HCT116 (cell line): Measurements from ENCODE around the gene ALMS1. TPM values are rescaled to one million over a fixed set of nuclear protein-coding genes. Genes with fewer than 3 reads are reported as not detected.

Experiments
- ATAC-seq: fragments of 200-7000 bp; cut with Tn5 transposase; 2 replicates; pipeline ENCODE4 v1.9.1; 2020; ENCODE audit warnings: mild to moderate bottlenecking, moderate library complexity
- BruUV-seq: library from RNA; stranded (reverse); fragments of 400-500 nt; replicated peaks from 2 replicates; lab custom pipeline; 2021; lab: Mats Ljungman, UMichigan
- CTCF ChIA-PET: fragments of 300-600 bp; sonication (Branson Sonifier 250); formaldehyde crosslinking; loops from one replicate; lab custom pipeline; 2021; ENCODE audit warnings: antibody characterized with exemption; lab: Charles Lee
- POLR2A ChIA-PET: fragments of 300-600, 350-600 bp; sonication (Branson Sonifier 250); formaldehyde crosslinking; loops from one replicate; lab custom pipeline; 2021; ENCODE audit warnings: antibody characterized with exemption; lab: Charles Lee
- RAD21 ChIA-PET, 2 experiments: fragments of 300-600 bp; sonication (Branson Sonifier 250); formaldehyde crosslinking; loops; one replicate each; lab custom pipeline; 2023; ENCODE audit warnings: low total read pairs in 2 of 2; ENCODE audit not compliant: uncharacterized antibody in 2 of 2, unreplicated experiment in 2 of 2, low non-redundant PET in 1 of 2; lab: Charles Lee
- DNase-seq: peaks from one replicate; pipeline ENCODE4 v3.0.0-alpha.2; 2010; ENCODE audit warnings: low read depth, low spot score
- H2AFZ ChIP-seq: fragments of 200-600 bp; shearing (Covaris generic), sonication (generic); 2 replicates; pipeline ENCODE4 v1.6.1; 2017; ENCODE audit warnings: low read depth, mixed run types, mixed read lengths, antibody characterized with exemption, low read length; ENCODE audit not compliant: poor library complexity, severe bottlenecking
- H3K27ac ChIP-seq: 2 replicates; pipeline ENCODE4 v1.5.1; 2012; ENCODE audit warnings: low read depth, low read length
- H3K27me3 ChIP-seq: fragments of 200-600 bp; sonication (generic); 2 replicates; pipeline ENCODE4 v1.6.1; 2016; ENCODE audit warnings: mixed run types, low read length, mixed read lengths; ENCODE audit not compliant: insufficient read depth
- H3K36me3 ChIP-seq, 2 experiments: fragments of 200-500 bp in 1 of 2; fragments of 200-600 bp in 1 of 2; sonication (Bioruptor generic) in 1 of 2; sonication (generic) in 1 of 2; 2 replicates each; pipeline versions ENCODE4 v1.5.1 to v1.6.1; 2014 to 2016; ENCODE audit warnings: low read length in 2 of 2, inconsistent platforms in 1 of 2, mixed read lengths in 1 of 2, mixed run types in 1 of 2; ENCODE audit not compliant: insufficient read depth in 2 of 2, control insufficient read depth in 1 of 2
- H3K4me1 ChIP-seq, 2 experiments: fragments of 200-600 bp in 1 of 2; sonication (generic) in 1 of 2; 2 replicates each; pipeline versions ENCODE4 v1.5.1 to v1.6.1; 2012 to 2017; ENCODE audit warnings: low read length in 2 of 2, inconsistent platforms in 1 of 2, mild to moderate bottlenecking in 1 of 2, mixed read lengths in 1 of 2, mixed run types in 1 of 2, moderate library complexity in 1 of 2; ENCODE audit not compliant: insufficient read depth in 2 of 2, control insufficient read depth in 1 of 2
- H3K4me2 ChIP-seq: fragments of 200-600 bp; sonication (generic); 2 replicates; pipeline ENCODE4 v1.6.1; 2017; ENCODE audit warnings: mixed run types, low read length, mixed read lengths
- H3K4me3 ChIP-seq, 2 experiments: fragments of 200-600 bp in 1 of 2; sonication (generic) in 1 of 2; replicated peaks in 1 of 2; 2 replicates each; pipeline ENCODE4 v1.5.1; 2011 to 2016; ENCODE audit warnings: low read length in 2 of 2, control low read depth in 1 of 2, low read depth in 1 of 2, mild to moderate bottlenecking in 1 of 2, mixed read lengths in 1 of 2, mixed run types in 1 of 2
- H3K79me2 ChIP-seq: fragments of 200-600 bp; sonication (generic); 2 replicates; pipeline ENCODE4 v1.6.1; 2017; ENCODE audit warnings: mild to moderate bottlenecking, mixed run types, low read length, moderate library complexity, mixed read lengths; ENCODE audit not compliant: insufficient read depth
- H3K9ac ChIP-seq: fragments of 200-600 bp; sonication (generic); 2 replicates; pipeline ENCODE4 v1.6.1; 2016; ENCODE audit warnings: low read length, mixed read lengths
- H3K9me2 ChIP-seq: fragments of 200-600 bp; sonication (generic), shearing (Covaris generic); 2 replicates; pipeline ENCODE4 v1.6.1; 2017; ENCODE audit warnings: mixed run types, mild to moderate bottlenecking, moderate library complexity; ENCODE audit not compliant: insufficient read depth
- H3K9me3 ChIP-seq, 2 experiments: fragments of 200-500 bp in 1 of 2; fragments of 200-600 bp in 1 of 2; sonication (Bioruptor generic) in 1 of 2; sonication (generic) in 1 of 2; 2 replicates each; pipeline ENCODE4 v1.6.1; 2014 to 2017; ENCODE audit warnings: low read length in 2 of 2, mixed read lengths in 2 of 2, inconsistent platforms in 1 of 2, low read depth in 1 of 2, mild to moderate bottlenecking in 1 of 2, mixed run types in 1 of 2, moderate library complexity in 1 of 2; ENCODE audit not compliant: control insufficient read depth in 1 of 2, insufficient read depth in 1 of 2
- H4K20me1 ChIP-seq: fragments of 200-600 bp; sonication (generic), shearing (Covaris generic); 2 replicates; pipeline ENCODE4 v1.6.1; 2017; ENCODE audit warnings: mixed run types, mild to moderate bottlenecking, moderate library complexity; ENCODE audit not compliant: insufficient read depth
- ELF1 ChIP-seq: IDR thresholded peaks from 2 replicates; pipeline ENCODE4 v1.6.1; 2012; ENCODE audit warnings: low read depth, borderline replicate concordance
- EZH2phosphoT487 ChIP-seq: fragments of 200-600 bp; IDR thresholded peaks from 2 replicates; pipeline ENCODE4 v1.6.1; 2018; ENCODE audit warnings: antibody characterized with exemption, borderline replicate concordance
- POLR2A ChIP-seq: IDR thresholded peaks from 2 replicates; pipeline ENCODE4 v1.7.0; 2011; ENCODE audit warnings: borderline replicate concordance; ENCODE audit not compliant: insufficient read depth, insufficient read length; ENCODE audit errors: extremely low read depth
- RAD21 ChIP-seq: IDR thresholded peaks from 2 replicates; pipeline ENCODE4 v1.6.1; 2012; ENCODE audit warnings: low read depth, mild to moderate bottlenecking
- SIN3A ChIP-seq: IDR thresholded peaks from 2 replicates; pipeline ENCODE4 v1.6.1; 2012; ENCODE audit warnings: low read depth
- SRF ChIP-seq: IDR thresholded peaks from 2 replicates; pipeline ENCODE4 v1.6.1; 2012; ENCODE audit warnings: low read depth
- TCF7L2 ChIP-seq: IDR thresholded peaks from 2 replicates; pipeline ENCODE4 v1.7.0; 2011; ENCODE audit warnings: borderline replicate concordance, inconsistent platforms; ENCODE audit not compliant: insufficient read depth, insufficient read length; ENCODE audit errors: extremely low read depth
- ZNF274 ChIP-seq: fragments of 200-500 bp; sonication (Bioruptor generic); IDR thresholded peaks from 2 replicates; pipeline ENCODE4 v1.6.1; 2014; ENCODE audit warnings: mild to moderate bottlenecking, low read depth, low read length, inconsistent platforms
- intact Hi-C: fragments of 100-400 bp; cut with micrococcal nuclease; formaldehyde crosslinking; loops from 2 replicates; pipeline ENCODE4 v1.10.0; 2022
- total RNA-seq: library from RNA; stranded (reverse); gene quantifications from one replicate; pipeline ENCODE4 v1.2.1, GENCODE V29; 2021; ENCODE audit not compliant: unreplicated experiment
- TF ChIP-seq, protein P1 (sequence below): IDR thresholded peaks from 2 replicates; pipeline ENCODE4 v1.6.1; 2012; ENCODE audit warnings: low read depth
- TF ChIP-seq, protein P2 (sequence below): IDR thresholded peaks from 2 replicates; pipeline ENCODE4 v1.6.1; 2012
- TF ChIP-seq, protein P3 (sequence below): IDR thresholded peaks from 2 replicates; pipeline ENCODE4 v1.6.1; 2011; ENCODE audit warnings: mild to moderate bottlenecking, low read length, moderate library complexity; ENCODE audit not compliant: insufficient replicate concordance; ENCODE audit errors: extremely low read depth

The ALMS1 gene
- total RNA-seq, 1 experiment from 2014 or later = 20.5 TPM

DNA sequence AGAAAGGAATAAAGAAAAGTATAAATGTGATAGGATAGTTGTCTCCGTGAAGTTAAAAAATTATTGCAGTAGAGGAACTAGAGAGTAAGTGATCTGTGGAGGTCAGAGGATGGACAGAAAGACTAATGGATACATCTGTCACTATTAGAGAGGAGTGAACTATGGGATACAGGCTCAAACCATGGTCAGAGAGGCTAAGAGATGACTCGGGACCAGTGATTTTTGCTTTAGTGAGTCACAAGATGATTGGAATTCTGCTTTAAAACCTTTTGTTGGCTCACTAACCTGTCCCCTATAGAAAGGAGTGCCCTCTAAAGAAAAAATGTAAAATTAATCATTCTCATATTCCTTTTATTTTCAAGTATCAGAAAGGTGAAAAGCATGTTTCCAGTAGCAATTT lies 30.3 kb downstream of the ALMS1 start (continued):
- no peak for TF ChIP-seq TCF7L2
- TF ChIP-seq RAD21 = no peak
- TF ChIP-seq, all 23 proteins: peak for 0

DNA sequence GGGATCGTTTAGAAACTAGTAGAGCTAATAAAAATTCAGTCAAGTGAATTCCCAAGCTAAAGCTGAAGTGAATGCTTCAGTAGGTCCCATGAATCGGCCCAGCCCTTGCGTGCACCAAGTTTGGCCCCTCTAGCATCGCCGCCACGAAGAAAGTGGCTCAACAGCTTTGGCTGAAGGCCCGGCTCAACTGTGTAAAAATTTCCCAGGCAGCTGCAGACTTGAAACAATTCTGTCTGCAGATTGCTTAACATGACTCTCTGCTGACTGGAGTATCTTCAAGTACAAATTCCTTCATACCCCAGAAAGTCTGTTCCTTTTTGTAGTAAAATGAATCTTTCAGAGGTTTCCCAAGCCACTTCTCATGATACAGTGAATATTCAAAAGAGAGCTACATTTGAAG lies 32.7 kb downstream of the ALMS1 start:
- no peak overlapping the region for H3K4me3 ChIP-seq
- ATAC-seq = no peak
- no peak for TF ChIP-seq ZNF274
- no peak for TF ChIP-seq SIN3A
- TF ChIP-seq, all 23 proteins: peak for 0
- H3K79me2 ChIP-seq = no peaks in the 10 kb centered on the region
- RAD21 ChIA-PET = no interaction called here
- CTCF ChIA-PET = no interaction called here
- POLR2A ChIA-PET = no interaction called here
- H3K4me2 ChIP-seq = no peak overlapping the region
- H3K27me3 ChIP-seq = no peaks in the 10 kb centered on the region
- H3K9ac ChIP-seq = no peak overlapping the region
- no TSS peak for BruUV-seq
- H3K4me1 ChIP-seq = no peaks in the 10 kb centered on the region
- no peaks in the 10 kb centered on the region for H3K36me3 ChIP-seq
- H3K27ac ChIP-seq = no peak overlapping the region
- no peak overlapping the region for H2AFZ ChIP-seq
- H3K9me3 ChIP-seq = no peaks in the 10 kb centered on the region
- no peaks in the 10 kb centered on the region for H3K9me2 ChIP-seq
- intact Hi-C loops = no loop called here
- no peak for DNase-seq
- H4K20me1 ChIP-seq = no peaks in the 10 kb centered on the region

DNA sequence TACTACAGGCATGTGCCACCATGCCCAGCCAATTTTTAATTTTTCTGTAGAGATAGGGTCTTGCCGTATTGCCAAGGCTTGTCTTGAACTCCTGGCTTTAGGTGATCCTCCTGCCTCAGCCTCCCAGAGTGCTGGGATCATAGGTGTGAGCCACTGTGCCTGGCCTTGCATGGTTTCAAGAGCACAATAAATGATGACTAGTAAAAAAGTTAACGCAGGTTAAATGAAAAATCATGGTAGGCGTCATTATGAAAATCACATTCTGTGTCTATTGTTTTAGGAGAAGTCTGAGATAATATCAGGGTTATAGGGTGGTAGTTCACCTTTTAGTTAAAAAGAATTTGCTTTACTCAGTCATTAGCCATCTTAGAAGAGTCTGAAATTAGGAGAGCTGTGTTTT lies 38.3 kb downstream of the ALMS1 start:
- no peaks in the 10 kb centered on the region for H3K9me2 ChIP-seq
- no peak overlapping the region for H3K4me3 ChIP-seq
- no TSS peak for BruUV-seq
- DNase-seq = no peak
- H2AFZ ChIP-seq = no peak overlapping the region
- ChIA-PET POLR2A (no interaction called here), RAD21 (no interaction called here), CTCF (no interaction called here)
- ATAC-seq = no peak
- no peaks in the 10 kb centered on the region for H4K20me1 ChIP-seq
- no peak for TF ChIP-seq POLR2A
- TF ChIP-seq SIN3A = no peak
- TF ChIP-seq, protein P1, sequence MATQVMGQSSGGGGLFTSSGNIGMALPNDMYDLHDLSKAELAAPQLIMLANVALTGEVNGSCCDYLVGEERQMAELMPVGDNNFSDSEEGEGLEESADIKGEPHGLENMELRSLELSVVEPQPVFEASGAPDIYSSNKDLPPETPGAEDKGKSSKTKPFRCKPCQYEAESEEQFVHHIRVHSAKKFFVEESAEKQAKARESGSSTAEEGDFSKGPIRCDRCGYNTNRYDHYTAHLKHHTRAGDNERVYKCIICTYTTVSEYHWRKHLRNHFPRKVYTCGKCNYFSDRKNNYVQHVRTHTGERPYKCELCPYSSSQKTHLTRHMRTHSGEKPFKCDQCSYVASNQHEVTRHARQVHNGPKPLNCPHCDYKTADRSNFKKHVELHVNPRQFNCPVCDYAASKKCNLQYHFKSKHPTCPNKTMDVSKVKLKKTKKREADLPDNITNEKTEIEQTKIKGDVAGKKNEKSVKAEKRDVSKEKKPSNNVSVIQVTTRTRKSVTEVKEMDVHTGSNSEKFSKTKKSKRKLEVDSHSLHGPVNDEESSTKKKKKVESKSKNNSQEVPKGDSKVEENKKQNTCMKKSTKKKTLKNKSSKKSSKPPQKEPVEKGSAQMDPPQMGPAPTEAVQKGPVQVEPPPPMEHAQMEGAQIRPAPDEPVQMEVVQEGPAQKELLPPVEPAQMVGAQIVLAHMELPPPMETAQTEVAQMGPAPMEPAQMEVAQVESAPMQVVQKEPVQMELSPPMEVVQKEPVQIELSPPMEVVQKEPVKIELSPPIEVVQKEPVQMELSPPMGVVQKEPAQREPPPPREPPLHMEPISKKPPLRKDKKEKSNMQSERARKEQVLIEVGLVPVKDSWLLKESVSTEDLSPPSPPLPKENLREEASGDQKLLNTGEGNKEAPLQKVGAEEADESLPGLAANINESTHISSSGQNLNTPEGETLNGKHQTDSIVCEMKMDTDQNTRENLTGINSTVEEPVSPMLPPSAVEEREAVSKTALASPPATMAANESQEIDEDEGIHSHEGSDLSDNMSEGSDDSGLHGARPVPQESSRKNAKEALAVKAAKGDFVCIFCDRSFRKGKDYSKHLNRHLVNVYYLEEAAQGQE = no peak
- TF ChIP-seq ELF1 = no peak
- TF ChIP-seq EZH2phosphoT487 = no peak
- TF ChIP-seq, protein P2, sequence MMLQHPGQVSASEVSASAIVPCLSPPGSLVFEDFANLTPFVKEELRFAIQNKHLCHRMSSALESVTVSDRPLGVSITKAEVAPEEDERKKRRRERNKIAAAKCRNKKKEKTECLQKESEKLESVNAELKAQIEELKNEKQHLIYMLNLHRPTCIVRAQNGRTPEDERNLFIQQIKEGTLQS = no peak
- TF ChIP-seq, protein P3, sequence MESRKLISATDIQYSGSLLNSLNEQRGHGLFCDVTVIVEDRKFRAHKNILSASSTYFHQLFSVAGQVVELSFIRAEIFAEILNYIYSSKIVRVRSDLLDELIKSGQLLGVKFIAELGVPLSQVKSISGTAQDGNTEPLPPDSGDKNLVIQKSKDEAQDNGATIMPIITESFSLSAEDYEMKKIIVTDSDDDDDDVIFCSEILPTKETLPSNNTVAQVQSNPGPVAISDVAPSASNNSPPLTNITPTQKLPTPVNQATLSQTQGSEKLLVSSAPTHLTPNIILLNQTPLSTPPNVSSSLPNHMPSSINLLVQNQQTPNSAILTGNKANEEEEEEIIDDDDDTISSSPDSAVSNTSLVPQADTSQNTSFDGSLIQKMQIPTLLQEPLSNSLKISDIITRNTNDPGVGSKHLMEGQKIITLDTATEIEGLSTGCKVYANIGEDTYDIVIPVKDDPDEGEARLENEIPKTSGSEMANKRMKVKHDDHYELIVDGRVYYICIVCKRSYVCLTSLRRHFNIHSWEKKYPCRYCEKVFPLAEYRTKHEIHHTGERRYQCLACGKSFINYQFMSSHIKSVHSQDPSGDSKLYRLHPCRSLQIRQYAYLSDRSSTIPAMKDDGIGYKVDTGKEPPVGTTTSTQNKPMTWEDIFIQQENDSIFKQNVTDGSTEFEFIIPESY = no peak
- TF ChIP-seq ZNF274 = no peak
- TF ChIP-seq SRF = no peak
- H3K9me3 ChIP-seq = no peaks in the 10 kb centered on the region
- no peak overlapping the region for H3K9ac ChIP-seq
- no peak overlapping the region for H3K27ac ChIP-seq
- no peaks in the 10 kb centered on the region for H3K79me2 ChIP-seq
- intact Hi-C loops = no loop called here
- no peaks in the 10 kb centered on the region; a peak in 1 of 4 replicates for H3K36me3 ChIP-seq
- no peaks in the 10 kb centered on the region for H3K27me3 ChIP-seq
- no peak overlapping the region for H3K4me2 ChIP-seq
- H3K4me1 ChIP-seq = no peaks in the 10 kb centered on the region
